GM12891 (cell line): Measurements from ENCODE around the gene EMX1.

Experiments used
- PAX5 ChIP-seq: IDR thresholded peaks from 2 replicates; pipeline ENCODE4 v1.6.1; 2011; ENCODE audit warnings: low read length, moderate library complexity, mild to moderate bottlenecking; ENCODE audit not compliant: insufficient read depth, severe bottlenecking
- POLR2A ChIP-seq: IDR thresholded peaks from 2 replicates; pipeline ENCODE4 v1.6.1; 2011; ENCODE audit warnings: low read depth, low read length, control low read depth
- POLR2AphosphoS5 ChIP-seq: IDR thresholded peaks from 2 replicates; pipeline ENCODE4 v1.6.1; 2011; ENCODE audit warnings: low read depth, low read length, control low read depth

GRCh38 chr2:72888438-72889202, 28.7 kb upstream of the EMX1 start:
- TF ChIP-seq POLR2A, result no peak
- no peak for TF ChIP-seq POLR2AphosphoS5
- no peak for TF ChIP-seq PAX5
